Adrenal gland (tissue), 12 donors: ENCODE data around the gene CLASP2. TPM values are rescaled to one million over a fixed set of nuclear protein-coding genes. Genes with fewer than 3 reads are reported as not detected.

Experiments
- DNase-seq, 7 donors: peaks; one replicate each; pipeline ENCODE4 v3.0.0-alpha.2; 2019 to 2020
- H3K27ac ChIP-seq, 5 donors: fragments of 200-600 bp; sonication (generic) in 4 of 5; 1 replicate in 3 of 5; 2 replicates in 2 of 5; pipeline versions ENCODE4 v1.5.1 to v1.8.0; 2016 to 2020; ENCODE audit warnings: mild to moderate bottlenecking in 1 of 5
- H3K27me3 ChIP-seq: fragments of 200-600 bp; 2 replicates; pipeline ENCODE4 v1.8.0; 2021
- H3K36me3 ChIP-seq, 2 donors: fragments of 200-600 bp; replicated peaks in 1 of 2; 1 replicate in 1 of 2; 2 replicates in 1 of 2; pipeline versions ENCODE4 v1.5.1 to v1.8.0; 2018 to 2022
- H3K4me1 ChIP-seq, 2 donors: fragments of 200-600 bp; replicated peaks in 1 of 2; 1 replicate in 1 of 2; 2 replicates in 1 of 2; pipeline versions ENCODE4 v1.5.1 to v1.8.0; 2018 to 2021
- H3K4me3 ChIP-seq, 4 donors: fragments of 200-600 bp; sonication (generic) in 3 of 4; one replicate each; pipeline ENCODE4 v1.5.1; 2016 to 2018
- H3K9me3 ChIP-seq, 3 donors: fragments of 200-600 bp; sonication (generic) in 1 of 3; replicated peaks in 1 of 3; 1 replicate in 2 of 3; 2 replicates in 1 of 3; pipeline versions ENCODE4 v1.5.1 to v1.8.0; 2016 to 2021
- CTCF ChIP-seq, 6 experiments: fragments of 450-650 bp in 4 of 6; fragments of 200-600 bp in 2 of 6; sonication (generic) in 1 of 6; IDR thresholded peaks; 1 replicate in 5 of 6; 2 replicates in 1 of 6; pipeline versions ENCODE4 v1.5.1 to v1.8.0; 2016 to 2021; ENCODE audit warnings: antibody characterized with exemption in 6 of 6, mild to moderate bottlenecking in 2 of 6, moderate library complexity in 1 of 6
- POLR2A ChIP-seq, 2 donors: fragments of 450-650 bp; IDR thresholded peaks; one replicate each; pipeline ENCODE4 v1.6.1; 2017; ENCODE audit warnings: antibody characterized with exemption in 2 of 2, mild to moderate bottlenecking in 2 of 2, moderate library complexity in 1 of 2
- WGBS, 4 donors: extraction: QIAGEN DNeasy Blood & Tissue Kit in 2 of 4; methylation state at CpG; one replicate each; pipeline versions ENCODE4 v1.1.5 to v1.1.7; 2013 to 2017; 5-methylcytosine and 5-hydroxymethylcytosine counted together
- intact Hi-C, 2 donors: fragments of 100-400 bp; cut with DNase I; formaldehyde crosslinking; loops; one replicate each; pipeline versions ENCODE4 v1.14.1 to v1.15.0; 2022 to 2023
- polyA plus RNA-seq, 3 donors: library from polyadenylated mRNA; stranded (reverse); fragments of 200-250 nt in 2 of 3; fragments of 350-450 nt in 1 of 3; fragmentation: Illumina TruSeq in 1 of 3; extraction: RNeasy Lipid Tissue Mini Kit (QIAGEN cat#74804) in 1 of 3; gene quantifications; one replicate each; pipeline ENCODE4 v1.2.3, GENCODE V29; 2013 to 2014
- total RNA-seq, 9 donors: library from RNA; depleted of rRNA in 4 of 9; stranded (reverse); fragments of >200 nt in 4 of 9; fragments of 120-200 nt in 1 of 9; fragmentation: NEBNext Ultra II Directional in 1 of 9; extraction: Animal tissue kit (Norgen Biotek cat#: 25700) in 1 of 9; gene quantifications; one replicate each; pipeline versions ENCODE4 v1.1.0 to v1.2.4, GENCODE V29; 2013 to 2023
- donor health status: healthy with polysubstance abuse.
- donor health status: Bipolar disorder and iron deficiency.
- donor health status: DM: yes; HTN: yes; CAD: no.
- donor health status: DM: no; HTN: no; CAD: no.
- donor health status: DM: no; HTN: no; CAD: no.
- donor health status: DM: yes; HTN: yes; CAD: no.

The CLASP2 gene
- total and polyA plus RNA-seq, 12 donors: 17.0 to 85.4 (median 67.1) TPM

DNA sequence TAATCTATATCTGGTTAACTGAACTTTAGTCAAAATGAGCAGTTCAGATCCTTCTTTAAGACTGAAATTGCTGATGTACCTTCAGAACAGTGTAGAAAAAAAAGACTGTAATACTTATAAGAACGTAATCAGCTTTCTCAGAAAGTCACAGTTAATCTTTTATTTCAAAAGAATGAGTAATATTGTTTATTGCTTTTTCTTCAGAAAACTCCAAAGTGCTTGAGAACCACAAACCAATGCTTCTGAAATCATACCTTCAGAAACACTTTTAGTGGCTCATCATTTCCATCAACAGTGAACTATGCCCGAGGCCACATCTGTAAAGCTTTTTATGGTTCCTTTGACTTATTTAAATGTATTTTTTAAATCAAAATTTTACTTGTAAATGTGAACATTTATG lies 33.3 kb upstream of the CLASP2 start:
- 58 to 80% (median 78%) methylated on average over 2 of the region's 2 CpGs for WGBS, 4 donors
- H3K4me3 ChIP-seq: no peak overlapping the region
- H3K36me3 ChIP-seq: no peaks in the 10 kb centered on the region
- no peak for DNase-seq
- intact Hi-C loops: no loop called here
- no peak overlapping the region for H3K27ac ChIP-seq
- peaks cover 0 to 6% (median 0%) of the 10 kb centered on the region in 3 donors for H3K9me3 ChIP-seq
- no peak for TF ChIP-seq POLR2A (IDR thresholded peaks at IDR 0.05)
- no peak for TF ChIP-seq CTCF (IDR thresholded peaks at IDR 0.05)
- no peaks in the 10 kb centered on the region for H3K27me3 ChIP-seq
- no peaks in the 10 kb centered on the region for H3K4me1 ChIP-seq

DNA sequence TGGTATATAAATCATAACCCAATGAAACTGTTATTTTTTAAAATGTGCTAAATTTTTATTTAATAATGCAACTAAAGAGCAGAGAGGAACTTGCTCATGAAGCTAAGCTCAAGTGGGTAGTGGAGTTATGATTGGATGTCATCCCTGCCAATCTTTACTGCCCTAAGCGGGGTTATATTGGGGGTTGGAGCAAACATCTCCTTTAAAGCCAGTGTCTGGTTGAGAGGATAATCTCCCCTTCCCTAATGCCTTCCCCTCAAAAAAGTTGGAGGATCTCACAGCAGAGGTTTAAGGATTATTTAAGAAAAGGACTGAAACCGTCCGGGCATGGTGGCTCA lies 32.1 kb upstream of the CLASP2 start:
- no peak for DNase-seq
- no peak overlapping the region for H3K4me3 ChIP-seq
- no peaks in the 10 kb centered on the region for H3K27me3 ChIP-seq
- no peak for TF ChIP-seq CTCF (IDR thresholded peaks at IDR 0.05)
- no peak for TF ChIP-seq POLR2A (IDR thresholded peaks at IDR 0.05)
- no peak overlapping the region for H3K27ac ChIP-seq
- WGBS, 4 donors: 81 to 92% (median 87%) methylated on average over 3 of the region's 3 CpGs
- intact Hi-C loops: no loop called here
- H3K9me3 ChIP-seq: peaks cover 0 to 6% (median 0%) of the 10 kb centered on the region in 3 donors
- H3K4me1 ChIP-seq: no peaks in the 10 kb centered on the region
- no peaks in the 10 kb centered on the region for H3K36me3 ChIP-seq

DNA sequence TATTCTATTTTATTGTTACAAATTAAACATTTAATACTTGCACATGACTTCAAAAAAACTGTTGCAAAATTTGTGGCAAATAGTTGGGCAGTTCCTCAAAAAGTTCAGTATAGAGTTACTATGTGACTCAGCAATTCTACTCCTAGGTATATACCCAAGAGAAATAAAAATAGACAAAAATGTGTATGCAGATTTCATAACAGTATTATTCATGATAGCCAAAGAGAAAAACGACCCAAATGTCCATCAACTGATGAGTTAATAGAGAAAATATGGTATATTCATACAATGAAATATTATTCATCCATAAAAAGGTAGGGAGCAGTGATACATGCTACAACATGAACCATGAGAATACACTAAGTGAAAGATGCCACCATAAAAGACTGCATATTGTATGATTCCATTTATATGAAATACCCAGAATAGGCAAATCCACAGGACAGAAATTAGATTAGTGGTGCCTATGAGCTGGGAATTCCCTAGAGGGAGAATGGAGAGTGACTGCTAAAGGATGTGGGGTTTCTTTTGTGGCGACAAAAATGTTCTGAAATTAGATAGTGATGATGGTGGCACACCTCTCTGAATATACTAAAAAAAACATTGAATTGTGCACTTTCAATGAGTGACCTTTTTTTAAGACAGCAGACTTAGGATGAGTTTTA lies 31.6 kb upstream of the CLASP2 start:
- H3K9me3 ChIP-seq: peaks cover 0 to 5% (median 0%) of the 10 kb centered on the region in 3 donors
- no peaks in the 10 kb centered on the region for H3K4me1 ChIP-seq
- H3K27me3 ChIP-seq: no peaks in the 10 kb centered on the region
- no peak overlapping the region for H3K27ac ChIP-seq
- H3K4me3 ChIP-seq: no peak overlapping the region
- no peaks in the 10 kb centered on the region for H3K36me3 ChIP-seq
- WGBS, 4 donors: 40 to 58% (median 50%) methylated on average over 2 of the region's 2 CpGs
- intact Hi-C loops: no loop called here
- TF ChIP-seq POLR2A (IDR thresholded peaks at IDR 0.05): no peak
- no peak for TF ChIP-seq CTCF (IDR thresholded peaks at IDR 0.05)
- DNase-seq: no peak

DNA sequence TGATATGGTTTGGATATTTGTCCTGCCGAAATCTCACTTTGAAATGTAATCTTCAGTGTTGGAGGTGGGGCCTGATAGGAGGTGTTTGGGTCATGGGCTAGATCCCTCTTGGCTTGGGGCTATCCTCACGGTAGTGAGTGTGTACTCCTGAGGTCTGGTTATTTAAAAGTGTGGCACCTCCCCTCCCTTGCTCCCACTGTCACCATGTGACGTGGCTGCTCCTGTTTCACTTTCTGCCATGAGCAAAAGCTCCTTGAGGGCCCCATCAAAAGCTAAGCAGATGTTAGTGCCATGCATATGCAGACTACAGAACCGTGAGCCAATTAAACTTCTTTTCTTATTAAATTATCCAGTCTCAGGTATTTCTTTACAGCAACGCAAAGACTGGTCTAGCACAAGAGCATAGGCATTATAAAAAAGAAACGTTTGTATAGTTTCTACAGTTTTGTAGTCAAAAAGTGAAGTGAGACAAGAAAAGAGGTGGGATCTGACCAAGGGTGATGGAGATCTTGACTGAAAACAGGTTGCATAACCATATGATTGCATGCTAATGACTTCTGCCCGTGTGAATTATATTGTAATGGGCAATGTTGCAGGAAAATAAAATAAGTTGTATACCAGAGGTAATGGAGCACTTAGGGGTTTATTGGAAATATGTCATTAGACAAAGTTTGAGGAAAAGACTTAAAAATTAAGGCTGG lies 28.5 kb upstream of the CLASP2 start:
- no peak for TF ChIP-seq POLR2A (IDR thresholded peaks at IDR 0.05)
- TF ChIP-seq CTCF (IDR thresholded peaks at IDR 0.05): no peak
- 63 to 73% (median 64%) methylated on average over 7 of the region's 7 CpGs for WGBS, 4 donors
- intact Hi-C loops: no loop called here
- Histone ChIP-seq H3K27ac (no peak overlapping the region), H3K36me3 (no peaks in the 10 kb centered on the region), H3K4me3 (no peak overlapping the region), H3K9me3 (no peaks in the 10 kb centered on the region), H3K27me3 (no peaks in the 10 kb centered on the region), H3K4me1 (no peaks in the 10 kb centered on the region)
- DNase-seq: no peak
